K562 (cell line): ENCODE measurements around the gene SORCS2. TPM values are rescaled to one million over a fixed set of nuclear protein-coding genes. Genes with fewer than 3 reads are reported as not detected.

ENCODE experiments used
- ATAC-seq: fragments of 200-7000 bp; cut with Tn5 transposase; 3 replicates; pipeline ENCODE4 v1.9.1; 2020; ENCODE audit warnings: moderate library complexity
- BruUV-seq: library from RNA; stranded (reverse); fragments of 400-500 nt; replicated peaks from 2 replicates; lab custom pipeline; 2021; lab: Mats Ljungman, UMichigan
- CTCF ChIA-PET: fragments of 300-600 bp; formaldehyde crosslinking; extraction: SDS; loops from one replicate; lab custom pipeline; 2021; ENCODE audit warnings: low intra/inter-chr PET ratio; lab: Yijun Ruan, JAX
- POLR2A ChIA-PET: fragments of 300-600, 350-650 bp; sonication (Branson Sonifier 250); formaldehyde crosslinking; extraction: SDS; loops from one replicate; lab custom pipeline; 2021; ENCODE audit warnings: antibody characterized with exemption, inconsistent platforms; lab: Yijun Ruan, JAX
- DNase-seq, 4 experiments: peaks; one replicate each; pipeline versions ENCODE4 v3.0.0 to v3.0.0-alpha.2; 2011 to 2018; ENCODE audit warnings: low spot score in 3 of 4, mixed read lengths in 3 of 4; ENCODE audit errors: extremely low read depth in 1 of 4
- FAIRE-seq: peaks from 2 replicates; lab custom pipeline; 2011; peaks lifted over from hg19 to GRCh38; lab: Jason Lieb, UNC
- H2AFZ ChIP-seq: 2 replicates; pipeline ENCODE4 v1.6.0; 2011; ENCODE audit warnings: low read depth, low read length, control low read depth, inconsistent platforms
- H3K27ac ChIP-seq: fragments of 200-600 bp; 3 replicates; pipeline ENCODE4 v1.8.0; 2011; ENCODE audit warnings: low read depth, mild to moderate bottlenecking, control low read depth, inconsistent platforms, low read length, moderate library complexity, mixed read lengths; ENCODE audit errors: extremely low read depth
- H3K27me3 ChIP-seq, 2 experiments: fragments of 300-600 bp in 1 of 2; 2 replicates in 1 of 2; 3 replicates in 1 of 2; pipeline versions ENCODE4 v1.6.0 to v1.8.0; 2011; ENCODE audit warnings: inconsistent platforms in 2 of 2, low read length in 2 of 2, mild to moderate bottlenecking in 1 of 2, mixed read lengths in 1 of 2, moderate library complexity in 1 of 2; ENCODE audit not compliant: control insufficient read depth in 2 of 2, insufficient read depth in 2 of 2
- H3K36me3 ChIP-seq: fragments of 300-600 bp; 3 replicates; pipeline ENCODE4 v1.8.0; 2011; ENCODE audit warnings: mild to moderate bottlenecking, low read length, inconsistent platforms; ENCODE audit not compliant: control insufficient read depth, insufficient read depth
- H3K4me1 ChIP-seq, 2 experiments: fragments of 200-600 bp in 1 of 2; replicated peaks in 1 of 2; 2 replicates in 1 of 2; 3 replicates in 1 of 2; pipeline versions ENCODE4 v1.5.1 to v1.8.0; 2011; ENCODE audit warnings: inconsistent platforms in 2 of 2, low read length in 2 of 2, mild to moderate bottlenecking in 1 of 2, mixed read lengths in 1 of 2, moderate library complexity in 1 of 2; ENCODE audit not compliant: control insufficient read depth in 2 of 2, insufficient read depth in 2 of 2
- H3K4me2 ChIP-seq: 2 replicates; pipeline ENCODE4 v1.6.1; 2011; ENCODE audit warnings: low read length, control low read depth, inconsistent platforms, mixed read lengths; ENCODE audit not compliant: insufficient read depth
- H3K4me3 ChIP-seq: fragments of 200-600 bp; sonication (generic), shearing (Covaris generic); 2 replicates; pipeline ENCODE4 v1.5.1; 2016; ENCODE audit warnings: control low read depth, inconsistent platforms
- H3K79me2 ChIP-seq: fragments of 200-600 bp; 3 replicates; pipeline ENCODE4 v1.8.0; 2011; ENCODE audit warnings: low read length, inconsistent platforms; ENCODE audit not compliant: control insufficient read depth, insufficient read depth
- H3K9ac ChIP-seq, 2 experiments: 2 replicates each; pipeline versions ENCODE4 v1.6.0 to v1.6.1; 2011; ENCODE audit warnings: low read depth in 2 of 2, low read length in 2 of 2, control low read depth in 1 of 2, inconsistent platforms in 1 of 2, mild to moderate bottlenecking in 1 of 2, mixed read lengths in 1 of 2; ENCODE audit not compliant: insufficient read depth in 1 of 2
- H3K9me1 ChIP-seq: one replicate; pipeline ENCODE4 v1.6.0; 2011; ENCODE audit warnings: inconsistent platforms, mild to moderate bottlenecking, low read length, moderate library complexity; ENCODE audit not compliant: control insufficient read depth, insufficient read depth
- H3K9me3 ChIP-seq: replicated peaks from 2 replicates; pipeline ENCODE4 v1.5.1; 2011; ENCODE audit warnings: low read depth, low read length, inconsistent platforms; ENCODE audit not compliant: control insufficient read depth, insufficient read depth
- H4K20me1 ChIP-seq: replicated peaks from 2 replicates; pipeline ENCODE4 v1.6.1; 2011; ENCODE audit warnings: low read length, inconsistent platforms, mixed read lengths; ENCODE audit not compliant: control insufficient read depth, insufficient read depth
- ARID3A ChIP-seq: IDR thresholded peaks from 2 replicates; pipeline ENCODE4 v1.6.1; 2012; ENCODE audit warnings: low read depth, low read length, improper control_type of control experiment, borderline replicate concordance
- ATF6 ChIP-seq: sonication (generic); formaldehyde crosslinking; IDR thresholded peaks from 2 replicates; pipeline ENCODE4 v1.4.0; 2020; ENCODE audit warnings: mild to moderate bottlenecking, missing genetic modification reagents
- E2F6 ChIP-seq, 2 experiments: IDR thresholded peaks; 2 replicates each; pipeline ENCODE4 v1.6.1; 2011; ENCODE audit warnings: borderline replicate concordance in 1 of 2, control low read depth in 1 of 2, low read depth in 1 of 2, low read length in 1 of 2, mild to moderate bottlenecking in 1 of 2, mixed read lengths in 1 of 2, moderate library complexity in 1 of 2; ENCODE audit not compliant: insufficient read depth in 1 of 2, insufficient read length in 1 of 2, poor library complexity in 1 of 2, severe bottlenecking in 1 of 2; ENCODE audit errors: extremely low read depth in 1 of 2
- FOXJ2 ChIP-seq: fragments of 200-800 bp; sonication (Bioruptor generic); IDR thresholded peaks from 2 replicates; pipeline ENCODE4 v1.6.1; 2016; ENCODE audit warnings: missing genetic modification characterization, missing compliant biosample characterization
- HMGXB4 ChIP-seq: sonication (generic); formaldehyde crosslinking; IDR thresholded peaks from 2 replicates; pipeline ENCODE4 v1.8.1; 2023; ENCODE audit warnings: mild to moderate bottlenecking, missing genetic modification reagents
- HNRNPL ChIP-seq: fragments of 200-400 bp; formaldehyde crosslinking; IDR thresholded peaks from 2 replicates; pipeline ENCODE4 v1.6.1; 2017; ENCODE audit warnings: low read depth, mild to moderate bottlenecking, low read length
- KDM1A ChIP-seq, 2 experiments: fragments of 450-650 bp; IDR thresholded peaks; 2 replicates each; pipeline ENCODE4 v1.6.1; 2016; ENCODE audit warnings: mild to moderate bottlenecking in 2 of 2
- KLF1 ChIP-seq: fragments of 450-650 bp; IDR thresholded peaks from 2 replicates; pipeline ENCODE4 v1.6.1; 2016; ENCODE audit warnings: missing genetic modification characterization, missing compliant biosample characterization
- NBN ChIP-seq: fragments of 450-650 bp; IDR thresholded peaks from 2 replicates; pipeline ENCODE4 v1.6.1; 2016; ENCODE audit warnings: low read depth, mild to moderate bottlenecking
- NCOA4 ChIP-seq: fragments of 450-650 bp; IDR thresholded peaks from 2 replicates; pipeline ENCODE4 v1.6.1; 2018; ENCODE audit warnings: mild to moderate bottlenecking; ENCODE audit not compliant: partially characterized antibody
- NR2F6 ChIP-seq: fragments of 450-650 bp; formaldehyde crosslinking; IDR thresholded peaks from 2 replicates; pipeline ENCODE4 v1.4.0; 2020; ENCODE audit warnings: mild to moderate bottlenecking
- RBM34 ChIP-seq: fragments of 200-400 bp; formaldehyde crosslinking; IDR thresholded peaks from 2 replicates; pipeline ENCODE4 v1.6.1; 2018; ENCODE audit warnings: low read length, borderline replicate concordance; ENCODE audit not compliant: insufficient read depth
- ZNF146 ChIP-seq: IDR thresholded peaks from one replicate; pipeline ENCODE4 v1.6.1; 2018; ENCODE audit warnings: missing compliant biosample characterization; ENCODE audit not compliant: unreplicated experiment
- WGBS: fragments of 100-300 bp; shearing (Covaris generic); methylation state at CpG from one replicate; pipeline ENCODE4 v1.1.6; 2016; ENCODE audit warnings: low coverage, mixed read lengths; ENCODE audit not compliant: insufficient coverage; ENCODE audit errors: missing lambda C conversion rate; 5-methylcytosine and 5-hydroxymethylcytosine counted together
- in situ Hi-C: fragments of 300-500 bp; cut with MboI; formaldehyde crosslinking; loops from 4 replicates; pipeline ENCODE4 v1.15.0; 2018; ENCODE audit warnings: inconsistent platforms, mixed read lengths
- intact Hi-C: fragments of 100-400 bp; cut with micrococcal nuclease; formaldehyde crosslinking; loops from 2 replicates; pipeline ENCODE4 v1.14.2; 2022
- polyA plus RNA-seq, 8 experiments: library from polyadenylated mRNA; depleted of rRNA in 4 of 8; stranded (reverse) in 5 of 8; unstranded in 3 of 8; fragments of >200 nt; fragmentation: Nextera tagmentation in 2 of 8; fragmentation: Illumina TruSeq in 1 of 8; extraction: Ambion mirVana in 2 of 8; extraction: Trizol in 1 of 8; gene quantifications; 2 replicates each; pipeline versions ENCODE4 v1.2.1 to v1.2.3, GENCODE V29; 2011 to 2014; ENCODE audit warnings: inconsistent platforms in 1 of 8, missing spikeins in 1 of 8
- total RNA-seq, 7 experiments: library from RNA; depleted of rRNA in 6 of 7; stranded (reverse); fragments of >200 nt in 6 of 7; fragmentation: Illumina TruSeq in 2 of 7; extraction: Trizol in 2 of 7; gene quantifications; 2 replicates each; pipeline versions ENCODE4 v1.2.1 to v1.2.3, GENCODE V29; 2011 to 2021; ENCODE audit warnings: low replicate concordance in 1 of 7

Gene SORCS2
- total and polyA plus RNA-seq, 9 of the 15 experiments (the other 6 are each of a cell fraction or from before 2014, with no cell fraction given), result not detected

GRCh38 chr4:7687006-7687405 is 494.7 kb downstream of the SORCS2 start (continued):
- no peak for TF ChIP-seq HNRNPL
- TF ChIP-seq HMGXB4 (CRISPR knock-in tag), result no peak
- TF ChIP-seq ARID3A, result no peak
- TF ChIP-seq NCOA4, result no peak
- TF ChIP-seq NR2F6 (CRISPR knock-in tag), result no peak
- no peak for TF ChIP-seq FOXJ2 (tag)

- H3K27ac ChIP-seq, result no peak overlapping the region
- in situ Hi-C loops, result no loop called here
- intact Hi-C loops, result no loop called here
- DNase-seq (no peak), ATAC-seq (no peak), FAIRE-seq (no peak)
- WGBS, result 0% methylated on average over 9 of the region's 9 CpGs
- no peak overlapping the region for H3K4me2 ChIP-seq
- H3K4me3 ChIP-seq, result no peak overlapping the region
- no peaks in the 10 kb centered on the region for H3K36me3 ChIP-seq
- no peak overlapping the region for H3K9ac ChIP-seq
- H3K27me3 ChIP-seq, result peaks cover 0 to 11% of the 10 kb centered on the region in 2 experiments; a peak in 1 of 5 replicates
- no peaks in the 10 kb centered on the region for H3K9me3 ChIP-seq
- no TSS peak for BruUV-seq
- ChIA-PET POLR2A (interaction anchor here (0.6 to 0.8 kb wide), 5 partner anchors 17 to 512 kb away, joined by 3 read pairs; no protein-coding TSS in a partner anchor), CTCF (no interaction called here)
- no peaks in the 10 kb centered on the region for H3K4me1 ChIP-seq
- no peak overlapping the region for H2AFZ ChIP-seq
- H3K9me1 ChIP-seq, result no peaks in the 10 kb centered on the region
- H3K79me2 ChIP-seq, result no peaks in the 10 kb centered on the region
- H4K20me1 ChIP-seq, result no peaks in the 10 kb centered on the region
- TF ChIP-seq ZNF146 (CRISPR knock-in tag) (no peak), E2F6 (IDR thresholded peaks at IDR 0.05; ENCODE audit: borderline replicate concordance in 1 of 2, extremely low read depth in 1 of 2, insufficient read depth in 1 of 2, insufficient read length in 1 of 2, low read depth in 1 of 2, low read length in 1 of 2, poor library complexity in 1 of 2, severe bottlenecking in 1 of 2) (no peak), KDM1A (IDR thresholded peaks at IDR 0.05) (no peak), ATF6 (CRISPR knock-in tag) (no peak), NBN (no peak), RBM34 (no peak), KLF1 (no peak)
Observed at GRCh38 chr4:7687796-7688195, 495.5 kb downstream of the SORCS2 start.
